Measurements from ENCODE around the gene IQCN.

The IQCN gene, protein sequence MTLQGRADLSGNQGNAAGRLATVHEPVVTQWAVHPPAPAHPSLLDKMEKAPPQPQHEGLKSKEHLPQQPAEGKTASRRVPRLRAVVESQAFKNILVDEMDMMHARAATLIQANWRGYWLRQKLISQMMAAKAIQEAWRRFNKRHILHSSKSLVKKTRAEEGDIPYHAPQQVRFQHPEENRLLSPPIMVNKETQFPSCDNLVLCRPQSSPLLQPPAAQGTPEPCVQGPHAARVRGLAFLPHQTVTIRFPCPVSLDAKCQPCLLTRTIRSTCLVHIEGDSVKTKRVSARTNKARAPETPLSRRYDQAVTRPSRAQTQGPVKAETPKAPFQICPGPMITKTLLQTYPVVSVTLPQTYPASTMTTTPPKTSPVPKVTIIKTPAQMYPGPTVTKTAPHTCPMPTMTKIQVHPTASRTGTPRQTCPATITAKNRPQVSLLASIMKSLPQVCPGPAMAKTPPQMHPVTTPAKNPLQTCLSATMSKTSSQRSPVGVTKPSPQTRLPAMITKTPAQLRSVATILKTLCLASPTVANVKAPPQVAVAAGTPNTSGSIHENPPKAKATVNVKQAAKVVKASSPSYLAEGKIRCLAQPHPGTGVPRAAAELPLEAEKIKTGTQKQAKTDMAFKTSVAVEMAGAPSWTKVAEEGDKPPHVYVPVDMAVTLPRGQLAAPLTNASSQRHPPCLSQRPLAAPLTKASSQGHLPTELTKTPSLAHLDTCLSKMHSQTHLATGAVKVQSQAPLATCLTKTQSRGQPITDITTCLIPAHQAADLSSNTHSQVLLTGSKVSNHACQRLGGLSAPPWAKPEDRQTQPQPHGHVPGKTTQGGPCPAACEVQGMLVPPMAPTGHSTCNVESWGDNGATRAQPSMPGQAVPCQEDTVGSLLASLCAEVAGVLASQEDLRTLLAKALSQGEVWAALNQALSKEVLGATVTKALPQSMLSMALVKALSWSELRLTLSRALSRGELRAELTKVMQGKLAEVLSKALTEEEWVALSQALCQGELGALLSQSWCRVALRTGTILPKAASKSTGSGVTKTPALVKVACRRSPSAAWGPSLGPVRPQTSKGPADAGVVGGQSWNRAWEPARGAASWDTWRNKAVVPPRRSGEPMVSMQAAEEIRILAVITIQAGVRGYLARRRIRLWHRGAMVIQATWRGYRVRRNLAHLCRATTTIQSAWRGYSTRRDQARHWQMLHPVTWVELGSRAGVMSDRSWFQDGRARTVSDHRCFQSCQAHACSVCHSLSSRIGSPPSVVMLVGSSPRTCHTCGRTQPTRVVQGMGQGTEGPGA (N-terminal part only)

DNA sequence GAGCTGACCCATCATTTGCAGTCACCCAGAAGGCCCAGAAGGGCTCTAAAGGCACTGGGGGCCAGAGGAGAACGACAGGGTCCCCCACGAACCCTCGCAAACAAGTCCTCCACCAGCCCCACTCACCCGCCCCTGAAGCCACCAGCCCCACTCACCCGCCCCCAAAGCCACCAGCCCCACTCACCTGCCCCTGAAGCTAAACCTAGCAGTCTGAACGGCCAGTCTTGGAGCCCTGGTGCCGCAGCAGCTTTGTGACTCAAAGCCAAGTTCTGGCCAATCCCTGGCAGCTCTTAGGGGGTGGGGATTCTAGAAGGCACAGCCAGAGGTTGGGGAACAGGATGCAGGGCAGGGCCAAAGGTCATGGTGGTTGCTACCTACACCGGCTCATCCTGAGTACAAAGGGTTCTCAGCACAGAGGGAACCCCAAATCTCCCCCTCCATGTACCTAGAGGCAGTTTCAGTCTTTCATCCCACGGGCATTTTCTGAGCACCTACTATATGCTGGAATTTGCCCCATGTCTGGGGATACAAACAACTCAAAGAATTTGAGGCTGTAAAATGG lies at the start of gene IQCN:
IQCN (minus strand) TSS at position 234 of the 562 bp plus-strand sequence. CDS start 4,974 bp downstream, outside the sequence.
- peaks cover 10% of the 10 kb centered on the region for H3K36me3 ChIP-seq (ENCODE audit: low read depth)

DNA sequence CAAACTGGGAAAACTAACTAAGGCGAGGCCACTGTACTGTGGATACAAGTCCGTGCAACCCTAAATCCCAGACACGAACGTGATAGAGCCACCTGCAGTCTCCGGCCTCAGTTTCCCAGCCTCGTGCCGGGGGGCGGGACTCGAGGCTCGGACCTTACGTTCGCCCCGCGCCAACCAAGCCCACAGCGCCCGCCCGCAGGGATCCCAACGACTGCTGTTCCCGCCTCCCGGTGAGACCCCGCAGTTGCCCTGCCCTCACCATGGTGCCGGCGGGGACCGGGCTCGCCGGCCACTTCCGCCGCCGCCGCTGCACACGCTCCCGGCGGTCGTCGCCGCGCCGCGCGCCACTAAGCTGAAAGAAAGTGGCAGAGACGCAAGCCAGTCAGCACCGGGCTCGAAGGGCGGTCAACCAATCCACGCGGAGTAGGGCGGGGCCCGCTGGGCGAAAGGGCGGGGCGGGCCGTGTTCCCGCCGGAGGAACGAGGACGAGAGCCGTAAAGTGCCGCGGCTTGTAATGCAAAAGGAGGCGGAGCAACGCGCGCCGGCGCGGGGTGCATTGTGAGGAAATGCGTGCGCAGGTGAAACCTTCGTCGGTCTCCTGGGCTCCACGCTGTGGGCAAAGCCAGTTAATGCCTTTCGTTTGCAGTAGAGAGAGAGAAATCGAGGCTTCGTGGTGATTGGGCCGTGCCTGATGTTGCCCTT lies 48.7 kb upstream of the IQCN start, which contains the start of gene LSM4:
LSM4 (minus strand) TSS at position 318 of the 702 bp plus-strand sequence; CDS start at position 262, 56 bp downstream.
- Histone ChIP-seq H3K4me3 (ENCODE audit: severe bottlenecking) (peak within 1 kb of the TSS; percentile 77), H3K27me3 (ENCODE audit: insufficient read depth, poor library complexity, severe bottlenecking) (no peaks in the 10 kb centered on the region), H3K4me1 (ENCODE audit: insufficient read depth, poor library complexity, severe bottlenecking) (peaks cover 8% of the 10 kb centered on the region), H3K9me3 (ENCODE audit: severe bottlenecking) (no peaks in the 10 kb centered on the region), H3K27ac (ENCODE audit: poor library complexity, severe bottlenecking) (peak within 1 kb of the TSS; percentile 74), H3K36me3 (ENCODE audit: low read depth) (peaks cover 22% of the 10 kb centered on the region)
- TF ChIP-seq, protein P1, sequence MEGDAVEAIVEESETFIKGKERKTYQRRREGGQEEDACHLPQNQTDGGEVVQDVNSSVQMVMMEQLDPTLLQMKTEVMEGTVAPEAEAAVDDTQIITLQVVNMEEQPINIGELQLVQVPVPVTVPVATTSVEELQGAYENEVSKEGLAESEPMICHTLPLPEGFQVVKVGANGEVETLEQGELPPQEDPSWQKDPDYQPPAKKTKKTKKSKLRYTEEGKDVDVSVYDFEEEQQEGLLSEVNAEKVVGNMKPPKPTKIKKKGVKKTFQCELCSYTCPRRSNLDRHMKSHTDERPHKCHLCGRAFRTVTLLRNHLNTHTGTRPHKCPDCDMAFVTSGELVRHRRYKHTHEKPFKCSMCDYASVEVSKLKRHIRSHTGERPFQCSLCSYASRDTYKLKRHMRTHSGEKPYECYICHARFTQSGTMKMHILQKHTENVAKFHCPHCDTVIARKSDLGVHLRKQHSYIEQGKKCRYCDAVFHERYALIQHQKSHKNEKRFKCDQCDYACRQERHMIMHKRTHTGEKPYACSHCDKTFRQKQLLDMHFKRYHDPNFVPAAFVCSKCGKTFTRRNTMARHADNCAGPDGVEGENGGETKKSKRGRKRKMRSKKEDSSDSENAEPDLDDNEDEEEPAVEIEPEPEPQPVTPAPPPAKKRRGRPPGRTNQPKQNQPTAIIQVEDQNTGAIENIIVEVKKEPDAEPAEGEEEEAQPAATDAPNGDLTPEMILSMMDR (IDR thresholded peaks at IDR 0.05; ENCODE audit: poor library complexity, severe bottlenecking) = no peak
- ATAC-seq (ENCODE audit: low read depth) (peak; percentile 96), DNase-seq (ENCODE audit: low spot score) (peak; percentile 98)

More for the DNA sequence above, at the start of gene IQCN:
- no peak within 1 kb of the TSS for H3K4me3 ChIP-seq (ENCODE audit: severe bottlenecking)
- H3K27me3 ChIP-seq (ENCODE audit: insufficient read depth, poor library complexity, severe bottlenecking) = no peaks in the 10 kb centered on the region
- TF ChIP-seq, protein P1 (IDR thresholded peaks at IDR 0.05; ENCODE audit: poor library complexity, severe bottlenecking) = no peak
- peak; percentile 13; the same call in 2 of the 3 replicates for ATAC-seq (ENCODE audit: low read depth)
- no peaks in the 10 kb centered on the region for H3K9me3 ChIP-seq (ENCODE audit: severe bottlenecking)
- DNase-seq (ENCODE audit: low spot score) = no peak
- peak within 1 kb of the TSS; percentile 63 for H3K27ac ChIP-seq (ENCODE audit: poor library complexity, severe bottlenecking)
- peaks cover 14% of the 10 kb centered on the region for H3K4me1 ChIP-seq (ENCODE audit: insufficient read depth, poor library complexity, severe bottlenecking)

DNA sequence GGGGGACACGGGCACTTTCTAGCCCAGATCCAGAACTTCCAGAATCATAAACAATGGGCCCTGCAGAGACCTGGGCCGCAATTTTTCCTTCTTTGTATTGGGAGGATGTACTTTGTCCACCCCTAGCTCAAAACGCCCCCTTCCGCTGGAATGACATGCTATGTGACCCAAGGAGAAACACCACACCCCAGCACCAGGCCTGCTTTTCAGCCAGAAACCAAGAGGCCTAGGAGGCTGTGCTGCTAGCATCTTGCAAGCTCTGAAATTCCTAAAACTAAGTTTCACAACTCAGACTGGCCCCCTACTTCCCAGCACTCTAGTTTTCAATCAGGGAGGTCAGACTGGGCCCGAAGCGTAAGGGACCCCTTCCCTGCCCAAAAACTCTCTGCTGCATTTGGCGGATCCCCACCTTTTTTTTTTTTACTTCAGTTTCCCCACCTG lies 48.1 kb upstream of the IQCN start:
- Histone ChIP-seq H3K36me3 (ENCODE audit: low read depth) (peaks cover 22% of the 10 kb centered on the region), H3K27ac (ENCODE audit: poor library complexity, severe bottlenecking) (peak overlapping the region; percentile 74), H3K4me1 (ENCODE audit: insufficient read depth, poor library complexity, severe bottlenecking) (peaks cover 8% of the 10 kb centered on the region), H3K4me3 (ENCODE audit: severe bottlenecking) (peak overlapping the region; percentile 77), H3K9me3 (ENCODE audit: severe bottlenecking) (no peaks in the 10 kb centered on the region), H3K27me3 (ENCODE audit: insufficient read depth, poor library complexity, severe bottlenecking) (no peaks in the 10 kb centered on the region)
- peak; percentile 16; the same call in 1 of the 3 replicates for ATAC-seq (ENCODE audit: low read depth)
- TF ChIP-seq, protein P1 (IDR thresholded peaks at IDR 0.05; ENCODE audit: poor library complexity, severe bottlenecking) = no peak
- DNase-seq (ENCODE audit: low spot score) = no peak

DNA sequence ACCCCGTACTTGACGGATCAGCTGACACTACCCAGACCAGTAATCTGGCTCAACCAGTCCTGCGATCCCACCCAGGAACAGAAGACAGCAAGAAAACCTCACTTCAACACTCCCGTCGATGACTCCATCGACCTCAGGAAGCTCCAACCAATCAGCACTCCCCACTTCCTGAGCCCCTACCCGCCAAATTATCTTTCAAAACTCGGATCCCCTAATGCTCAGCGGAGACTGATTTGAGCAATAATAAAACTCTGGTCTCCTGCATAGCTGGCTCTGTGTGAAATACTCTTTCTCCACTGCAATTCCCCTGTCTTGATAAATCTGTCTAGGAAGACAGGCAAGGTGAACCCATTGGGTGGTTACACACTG lies 47.5 kb upstream of the IQCN start:
- no peaks in the 10 kb centered on the region for H3K9me3 ChIP-seq (ENCODE audit: severe bottlenecking)
- TF ChIP-seq, protein P1 (IDR thresholded peaks at IDR 0.05; ENCODE audit: poor library complexity, severe bottlenecking) = no peak
- peak overlapping the region; percentile 77 for H3K4me3 ChIP-seq (ENCODE audit: severe bottlenecking)
- ATAC-seq (ENCODE audit: low read depth) (no peak), DNase-seq (ENCODE audit: low spot score) (no peak)
- peaks cover 8% of the 10 kb centered on the region for H3K4me1 ChIP-seq (ENCODE audit: insufficient read depth, poor library complexity, severe bottlenecking)
- H3K27me3 ChIP-seq (ENCODE audit: insufficient read depth, poor library complexity, severe bottlenecking) = no peaks in the 10 kb centered on the region
- H3K36me3 ChIP-seq (ENCODE audit: low read depth) = peaks cover 23% of the 10 kb centered on the region
- peak overlapping the region; percentile 74 for H3K27ac ChIP-seq (ENCODE audit: poor library complexity, severe bottlenecking)

Measured in RWPE2 (cell line).